Pancreas (tissue), 10 donors: ENCODE results near the gene C11orf21. TPM values are rescaled to one million over a fixed set of nuclear protein-coding genes. Genes with fewer than 3 reads are reported as not detected.

Source experiments
- ATAC-seq, 4 donors: fragments of 200-7000 bp; cut with Tn5 transposase; one replicate each; pipeline versions ENCODE4 v1.8.0 to v1.9.1; 2020; ENCODE audit warnings: mild to moderate bottlenecking in 4 of 4, moderate library complexity in 4 of 4
- DNase-seq, 6 donors: peaks; one replicate each; pipeline ENCODE4 v3.0.0-alpha.2; 2020
- FAIRE-seq: peaks from 2 replicates; lab custom pipeline; 2012; peaks lifted over from hg19 to GRCh38; lab: Jason Lieb, UNC
- H3K27ac ChIP-seq, 4 donors: fragments of 200-600 bp; sonication (generic); 1 replicate in 3 of 4; 2 replicates in 1 of 4; pipeline versions ENCODE4 v1.5.0 to v1.8.0; 2020
- H3K27me3 ChIP-seq, 4 donors: fragments of 200-600 bp; one replicate each; pipeline ENCODE4 v1.8.0; 2021
- H3K36me3 ChIP-seq, 3 donors: fragments of 200-600 bp; sonication (generic) in 1 of 3; one replicate each; pipeline versions ENCODE4 v1.5.0 to v1.8.0; 2020 to 2021
- H3K4me1 ChIP-seq, 3 donors: fragments of 200-600 bp; one replicate each; pipeline ENCODE4 v1.8.0; 2021
- H3K4me3 ChIP-seq, 4 donors: fragments of 200-600 bp; sonication (generic) in 2 of 4; one replicate each; pipeline versions ENCODE4 v1.5.0 to v1.8.0; 2020 to 2021
- H3K9me3 ChIP-seq, 4 donors: fragments of 200-600 bp; one replicate each; pipeline ENCODE4 v1.8.0; 2021
- WGBS, 2 donors: extraction: QIAGEN DNeasy Blood & Tissue Kit; methylation state at CpG; one replicate each; pipeline ENCODE4 v1.1.7; 2013; 5-methylcytosine and 5-hydroxymethylcytosine counted together
- intact Hi-C, 3 donors: fragments of 100-400 bp; cut with DNase I; formaldehyde crosslinking; loops; one replicate each; pipeline versions ENCODE4 v1.11.1 to v1.14.2; 2022
- polyA plus RNA-seq, 2 donors: library from polyadenylated mRNA; stranded (reverse); fragments of 200-250 nt; gene quantifications; one replicate each; pipeline ENCODE4 v1.2.3, GENCODE V29; 2013
- total RNA-seq, 6 donors: library from RNA; stranded (reverse); fragmentation: NEBNext Ultra II Directional in 4 of 6; extraction: Animal tissue kit (Norgen Biotek cat#: 25700) in 4 of 6; gene quantifications; one replicate each; pipeline versions ENCODE4 v1.2.1 to v1.2.4, GENCODE V29; 2021 to 2023
- TF ChIP-seq, protein P1 (sequence below), 4 donors: fragments of 200-600 bp; sonication (generic) in 3 of 4; IDR thresholded peaks; one replicate each; pipeline versions ENCODE4 v1.5.0 to v1.8.0; 2021; ENCODE audit warnings: antibody characterized with exemption in 4 of 4
- donor health status: healthy with polysubstance abuse.
- donor health status: DM: no; HTN: no; CAD: no; lungs with moderate emphysema.
- donor health status: DM: no; HTN: no; CAD: no.
- donor health status: control.
- donor health status: control.
- donor health status: Bipolar disorder and iron deficiency.
- donor health status: DM: yes; HTN: yes; CAD: no.
- donor health status: DM: no; HTN: no; CAD: no.
- donor health status: DM: no; HTN: no; CAD: no.
- donor health status: DM: yes; HTN: yes; CAD: no.

C11orf21 gene
- total and polyA plus RNA-seq, 8 donors = 0.04 to 0.80 (median 0.22) TPM

DNA sequence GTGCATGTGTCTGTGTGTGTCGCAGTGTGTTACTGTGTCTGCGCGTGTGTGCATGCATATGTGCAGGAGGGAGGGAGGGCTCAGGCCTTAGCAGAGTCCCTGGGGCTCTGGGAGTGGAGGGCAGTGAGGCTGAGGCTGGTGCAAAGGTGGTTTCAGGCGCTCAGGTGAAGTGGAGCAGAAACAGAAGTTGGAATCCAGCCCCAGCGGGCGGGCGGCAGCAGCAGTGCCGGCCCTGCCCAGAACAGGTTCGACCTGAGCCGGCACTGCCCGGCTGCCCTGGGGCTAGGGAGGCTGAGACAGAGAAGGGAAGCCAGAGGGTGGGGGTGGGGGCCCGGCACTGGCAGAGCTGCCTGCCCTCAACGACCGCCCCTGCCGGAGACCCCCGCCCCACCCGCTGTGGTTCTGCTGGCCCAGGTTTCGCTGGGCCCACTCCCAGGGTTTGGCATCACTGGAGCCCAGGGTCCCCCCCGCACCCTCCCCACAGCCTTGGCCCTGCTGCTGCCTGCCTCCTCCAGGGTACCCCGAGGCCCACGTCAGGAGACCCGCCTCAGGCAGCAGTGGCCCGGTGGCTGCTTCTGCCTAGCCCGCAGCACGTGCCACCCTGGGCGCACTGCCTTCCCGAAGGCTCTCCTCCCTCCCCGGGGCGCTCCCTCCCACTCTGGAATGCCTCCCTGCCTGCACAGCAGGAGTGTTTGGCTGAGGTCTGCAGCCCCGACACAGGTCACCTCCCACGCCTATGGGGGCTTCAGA, 44.6 kb downstream of the C11orf21 start:
- TF ChIP-seq, protein P1, sequence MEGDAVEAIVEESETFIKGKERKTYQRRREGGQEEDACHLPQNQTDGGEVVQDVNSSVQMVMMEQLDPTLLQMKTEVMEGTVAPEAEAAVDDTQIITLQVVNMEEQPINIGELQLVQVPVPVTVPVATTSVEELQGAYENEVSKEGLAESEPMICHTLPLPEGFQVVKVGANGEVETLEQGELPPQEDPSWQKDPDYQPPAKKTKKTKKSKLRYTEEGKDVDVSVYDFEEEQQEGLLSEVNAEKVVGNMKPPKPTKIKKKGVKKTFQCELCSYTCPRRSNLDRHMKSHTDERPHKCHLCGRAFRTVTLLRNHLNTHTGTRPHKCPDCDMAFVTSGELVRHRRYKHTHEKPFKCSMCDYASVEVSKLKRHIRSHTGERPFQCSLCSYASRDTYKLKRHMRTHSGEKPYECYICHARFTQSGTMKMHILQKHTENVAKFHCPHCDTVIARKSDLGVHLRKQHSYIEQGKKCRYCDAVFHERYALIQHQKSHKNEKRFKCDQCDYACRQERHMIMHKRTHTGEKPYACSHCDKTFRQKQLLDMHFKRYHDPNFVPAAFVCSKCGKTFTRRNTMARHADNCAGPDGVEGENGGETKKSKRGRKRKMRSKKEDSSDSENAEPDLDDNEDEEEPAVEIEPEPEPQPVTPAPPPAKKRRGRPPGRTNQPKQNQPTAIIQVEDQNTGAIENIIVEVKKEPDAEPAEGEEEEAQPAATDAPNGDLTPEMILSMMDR (IDR thresholded peaks at IDR 0.05) = no peak
- FAIRE-seq (no peak), DNase-seq (peak in 2 of 6 donors; percentile 57 to 63), ATAC-seq (peak in 3 of 4 donors; percentile 61 to 82 (median 73))
- 63 to 76% methylated on average over 22 to 31 of the region's 31 CpGs for WGBS, 2 donors
- intact Hi-C loops = no loop called here
- Histone ChIP-seq H3K36me3 (no peaks in the 10 kb centered on the region), H3K27me3 (no peaks in the 10 kb centered on the region), H3K9me3 (no peaks in the 10 kb centered on the region), H3K27ac (no peak overlapping the region), H3K4me1 (no peaks in the 10 kb centered on the region), H3K4me3 (no peak overlapping the region)

DNA sequence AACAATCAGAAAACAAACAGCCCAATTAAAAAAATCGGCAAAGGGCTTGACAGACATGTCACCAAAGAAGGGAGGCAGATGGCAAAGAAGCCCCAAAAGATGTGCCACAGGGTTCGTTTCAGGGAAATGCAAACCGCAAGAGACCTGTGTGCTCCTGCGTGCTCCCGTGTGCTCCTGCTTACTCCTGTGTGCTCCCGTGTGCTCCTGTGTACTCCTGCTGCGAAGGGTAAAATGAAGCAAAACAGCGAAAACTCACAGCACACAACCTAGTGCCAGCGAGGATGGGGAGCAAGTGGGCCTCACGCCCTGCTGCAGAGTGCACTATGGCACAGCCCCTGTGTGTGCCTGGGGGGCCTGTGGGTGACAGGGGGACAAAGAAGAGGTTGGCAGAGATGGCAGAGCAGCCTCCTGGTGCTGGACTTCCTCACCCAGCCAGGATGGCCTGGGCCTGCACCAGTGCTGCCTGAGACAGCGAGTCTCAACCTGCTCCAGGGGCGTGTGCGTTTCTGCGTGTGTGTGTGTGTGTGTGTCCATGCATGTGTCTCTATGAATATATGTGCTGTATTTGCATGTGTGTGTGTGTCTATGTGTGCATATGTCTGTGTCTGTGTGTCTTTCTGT, 45.3 kb downstream of the C11orf21 start:
- Histone ChIP-seq H3K27ac (no peak overlapping the region), H3K27me3 (no peaks in the 10 kb centered on the region), H3K36me3 (no peaks in the 10 kb centered on the region), H3K4me1 (no peaks in the 10 kb centered on the region), H3K9me3 (no peaks in the 10 kb centered on the region), H3K4me3 (no peak overlapping the region)
- intact Hi-C loops = no loop called here
- no peak for FAIRE-seq
- DNase-seq = peak in 1 of 6 donors; percentile 45
- peak in 1 of 4 donors; percentile 49 for ATAC-seq
- WGBS, 2 donors = 79 to 83% methylated on average over 14 of the region's 14 CpGs
- TF ChIP-seq, protein P1 (IDR thresholded peaks at IDR 0.05) = no peak

DNA sequence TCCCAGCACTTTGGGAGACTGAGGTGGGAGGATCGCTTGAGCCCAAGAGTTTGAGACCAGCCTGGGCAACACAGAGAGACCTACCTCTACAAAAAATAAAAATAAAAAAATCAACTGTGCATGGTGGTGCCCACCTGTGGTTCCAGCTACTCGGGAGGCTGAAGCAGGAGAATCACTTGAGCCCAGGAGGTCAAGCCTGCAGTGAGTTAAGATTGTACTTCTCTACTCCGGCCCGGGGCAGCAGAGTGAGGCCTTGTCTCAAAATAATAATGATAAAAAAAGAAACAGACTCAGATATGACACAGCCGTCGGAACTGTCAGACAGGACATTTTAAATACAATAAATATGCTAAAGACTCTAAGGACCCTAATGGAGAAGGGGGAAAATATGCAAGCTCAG, 49.7 kb downstream of the C11orf21 start:
- no peak overlapping the region for H3K27ac ChIP-seq
- H3K36me3 ChIP-seq = no peaks in the 10 kb centered on the region
- DNase-seq (no peak), FAIRE-seq (no peak), ATAC-seq (no peak)
- H3K9me3 ChIP-seq = no peaks in the 10 kb centered on the region
- intact Hi-C loops = no loop called here
- TF ChIP-seq, protein P1 (IDR thresholded peaks at IDR 0.05) = no peak
- H3K4me3 ChIP-seq = no peak overlapping the region
- H3K27me3 ChIP-seq = no peaks in the 10 kb centered on the region
- 87 to 92% methylated on average over 6 of the region's 6 CpGs for WGBS, 2 donors
- H3K4me1 ChIP-seq = no peaks in the 10 kb centered on the region

GRCh38 chr11:2251138-2251537, 50.6 kb downstream of the C11orf21 start:
- intact Hi-C loops = no loop called here
- Histone ChIP-seq H3K4me1 (no peaks in the 10 kb centered on the region), H3K9me3 (no peaks in the 10 kb centered on the region), H3K27me3 (no peaks in the 10 kb centered on the region), H3K4me3 (no peak overlapping the region), H3K36me3 (no peaks in the 10 kb centered on the region), H3K27ac (no peak overlapping the region)
- TF ChIP-seq, protein P1 (IDR thresholded peaks at IDR 0.05) = no peak
- ATAC-seq (no peak), DNase-seq (no peak), FAIRE-seq (no peak)
- 87 to 92% methylated on average over 6 of the region's 6 CpGs for WGBS, 2 donors

GRCh38 chr11:2250485-2250884, 51.2 kb downstream of the C11orf21 start:
- Histone ChIP-seq H3K4me3 (no peak overlapping the region), H3K27ac (no peak overlapping the region), H3K27me3 (no peaks in the 10 kb centered on the region), H3K36me3 (no peaks in the 10 kb centered on the region), H3K4me1 (no peaks in the 10 kb centered on the region), H3K9me3 (no peaks in the 10 kb centered on the region)
- FAIRE-seq = no peak
- TF ChIP-seq, protein P1 (IDR thresholded peaks at IDR 0.05) = no peak
- DNase-seq = no peak
- intact Hi-C loops = no loop called here
- no peak for ATAC-seq
- WGBS, 2 donors = 80 to 85% methylated on average over 8 of the region's 8 CpGs
